GM12875 (cell line): ENCODE data around the gene FIBP.
A peak's percentile ranks its signal among the peaks of the same experiment; 100 is the strongest.

Source experiments
- H3K4me3 ChIP-seq: one replicate; pipeline ENCODE4 v1.5.1; 2011; ENCODE audit warnings: low read depth, low read length, control low read depth
- CTCF ChIP-seq: IDR thresholded peaks from 2 replicates; pipeline ENCODE4 v1.5.1; 2011; ENCODE audit warnings: low read depth, mild to moderate bottlenecking, control low read depth, inconsistent platforms, low read length, moderate library complexity, borderline replicate concordance; ENCODE audit not compliant: insufficient read depth

The FIBP gene

GRCh38 chr11:65890324-65891218, 2.3 kb upstream of the FIBP start, which contains the start of gene CCDC85B:
Gene CCDC85B (plus strand): TSS chr11:65890673. CDS start chr11:65890784, 111 bp downstream.
- TF ChIP-seq CTCF: peak; percentile 21; the same call in 1 of the 2 replicates
- peak within 1 kb of the TSS; percentile 98 for H3K4me3 ChIP-seq

GRCh38 chr11:65887723-65888162, 528 bp downstream of the FIBP start:
- H3K4me3 ChIP-seq: peak overlapping the region; percentile 90
- TF ChIP-seq CTCF: no peak

GRCh38 chr11:65886826-65887722, 1.2 kb downstream of the FIBP start:
- peak overlapping the region; percentile 90 for H3K4me3 ChIP-seq

GRCh38 chr11:65885808-65886536, 2.3 kb downstream of the FIBP start:
- H3K4me3 ChIP-seq: no peak overlapping the region
- no peak for TF ChIP-seq CTCF

More at GRCh38 chr11:65886826-65887722, 1.2 kb downstream of the FIBP start:
- no peak for TF ChIP-seq CTCF

- TF ChIP-seq CTCF: no peak
- H3K4me3 ChIP-seq: no peak overlapping the region
Measured at GRCh38 chr11:65885231-65885630, 3.0 kb downstream of the FIBP start.

DNA sequence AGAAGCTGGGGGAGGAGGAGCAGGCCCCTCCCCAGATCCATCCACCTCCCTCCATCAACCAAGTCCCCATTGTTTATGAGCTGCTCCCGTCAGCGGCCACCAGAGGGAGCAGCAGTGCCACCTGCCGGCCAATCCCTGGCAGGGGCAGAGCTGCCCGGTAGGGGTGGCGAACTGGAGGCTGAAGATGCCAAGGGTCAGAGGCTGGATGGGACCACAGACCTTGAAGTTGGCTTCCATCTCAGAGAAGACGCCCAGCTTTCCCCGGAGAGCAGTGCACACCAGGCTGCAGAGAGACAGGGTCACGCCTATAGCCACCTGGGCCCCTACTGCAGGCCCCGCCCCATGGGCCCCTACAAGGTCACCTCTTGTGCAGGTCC, 3.6 kb downstream of the FIBP start:
- no peak overlapping the region for H3K4me3 ChIP-seq
- peak; percentile 99 for TF ChIP-seq CTCF
